IPS-18a (cell line): ENCODE data around the gene AADACL4.
"Not testable (repeated sequence)": the region's sequence is repeated elsewhere in the genome, so short reads cannot be mapped to it uniquely, and the experiment has no call there.

ENCODE experiments used
- H3K27ac ChIP-seq: one replicate; pipeline ENCODE4 v1.5.1; 2013; ENCODE audit warnings: low read length
- H3K27me3 ChIP-seq: one replicate; pipeline ENCODE4 v1.6.1; 2013; ENCODE audit warnings: mild to moderate bottlenecking, low read length; ENCODE audit not compliant: control insufficient read depth, insufficient read depth
- H3K36me3 ChIP-seq: one replicate; pipeline ENCODE4 v1.6.1; 2013; ENCODE audit warnings: low read depth, low read length; ENCODE audit not compliant: control insufficient read depth
- H3K4me1 ChIP-seq: one replicate; pipeline ENCODE4 v1.6.1; 2013; ENCODE audit warnings: low read depth, low read length; ENCODE audit not compliant: control insufficient read depth
- H3K4me3 ChIP-seq: one replicate; pipeline ENCODE4 v1.5.1; 2013; ENCODE audit warnings: low read length
- H3K9ac ChIP-seq: one replicate; pipeline ENCODE4 v1.6.1; 2013; ENCODE audit warnings: mild to moderate bottlenecking, low read length, moderate library complexity
- H3K9me3 ChIP-seq: one replicate; pipeline ENCODE4 v1.6.1; 2013; ENCODE audit warnings: low read depth, low read length; ENCODE audit not compliant: control insufficient read depth

Gene AADACL4

GRCh38 chr1:12654657-12655056 is 10.8 kb downstream of the AADACL4 start:
- Histone ChIP-seq H3K9me3 (no peaks in the 10 kb centered on the region), H3K27ac (no peak overlapping the region), H3K27me3 (no peaks in the 10 kb centered on the region), H3K9ac (no peak overlapping the region), H3K4me1 (no peaks in the 10 kb centered on the region), H3K36me3 (no peaks in the 10 kb centered on the region), H3K4me3 (no peak overlapping the region)

- H3K27ac ChIP-seq = no peak overlapping the region
- H3K9ac ChIP-seq = no peak overlapping the region
- no peaks in the 10 kb centered on the region for H3K27me3 ChIP-seq
- H3K36me3 ChIP-seq = no peaks in the 10 kb centered on the region
- H3K4me3 ChIP-seq = no peak overlapping the region
- no peaks in the 10 kb centered on the region for H3K4me1 ChIP-seq
- H3K9me3 ChIP-seq = no peaks in the 10 kb centered on the region
Measured at GRCh38 chr1:12656575-12656974, 12.7 kb downstream of the AADACL4 start.

- H3K27me3 ChIP-seq = no peaks in the 10 kb centered on the region
- H3K4me1 ChIP-seq = no peaks in the 10 kb centered on the region
- H3K36me3 ChIP-seq = no peaks in the 10 kb centered on the region
- H3K4me3 ChIP-seq = no peak overlapping the region
- H3K27ac ChIP-seq = no peak overlapping the region
- no peaks in the 10 kb centered on the region for H3K9me3 ChIP-seq
- H3K9ac ChIP-seq = no peak overlapping the region
Measured at GRCh38 chr1:12657060-12657884, 13.4 kb downstream of the AADACL4 start.

DNA sequence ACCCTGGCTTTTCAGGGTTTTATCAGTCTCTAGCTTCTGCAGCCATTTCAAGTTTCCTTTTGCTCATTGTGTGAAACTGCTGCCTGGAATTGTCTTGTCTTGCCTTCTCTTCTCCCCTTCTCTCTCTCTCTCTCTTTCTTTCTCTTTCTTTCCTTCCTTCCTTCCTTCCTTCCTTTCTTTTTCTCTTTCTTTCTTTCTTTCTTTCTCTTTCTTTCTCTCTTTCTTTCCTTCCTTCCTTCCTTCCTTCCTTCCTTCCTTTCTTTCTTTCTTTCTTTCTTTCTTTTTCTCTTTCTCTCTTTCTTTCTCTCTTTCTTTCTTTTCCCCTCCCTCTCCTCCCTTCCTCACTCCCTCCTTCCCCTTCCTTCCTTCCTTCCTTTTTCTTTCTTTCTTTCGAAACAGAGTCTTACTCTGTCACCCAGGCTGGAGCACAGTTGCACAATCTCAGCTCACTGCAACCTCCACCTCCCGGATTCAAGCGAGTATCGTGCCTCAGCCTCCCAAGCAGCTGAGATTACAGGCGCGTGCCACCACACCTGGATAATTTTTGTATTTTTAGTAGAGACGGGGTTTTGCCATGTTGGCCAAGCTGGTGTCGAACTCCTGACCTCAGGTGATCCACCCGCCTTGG is 14.1 kb downstream of the AADACL4 start:
- not testable (repeated sequence) for H3K36me3 ChIP-seq, H3K9ac ChIP-seq, H3K4me1 ChIP-seq, H3K4me3 ChIP-seq, H3K27ac ChIP-seq, H3K27me3 ChIP-seq, H3K9me3 ChIP-seq

- Histone ChIP-seq H3K9ac (no peak overlapping the region), H3K4me1 (no peaks in the 10 kb centered on the region), H3K4me3 (no peak overlapping the region), H3K27me3 (no peaks in the 10 kb centered on the region), H3K36me3 (no peaks in the 10 kb centered on the region), H3K9me3 (no peaks in the 10 kb centered on the region), H3K27ac (no peak overlapping the region)
Measured at GRCh38 chr1:12658531-12659453, 14.9 kb downstream of the AADACL4 start.

GRCh38 chr1:12661606-12662219 is 17.8 kb downstream of the AADACL4 start:
- no peaks in the 10 kb centered on the region for H3K9me3 ChIP-seq
- H3K36me3 ChIP-seq = no peaks in the 10 kb centered on the region
- H3K4me3 ChIP-seq = no peak overlapping the region
- no peak overlapping the region for H3K27ac ChIP-seq
- no peak overlapping the region for H3K9ac ChIP-seq
- H3K27me3 ChIP-seq = no peaks in the 10 kb centered on the region
- H3K4me1 ChIP-seq = no peaks in the 10 kb centered on the region

GRCh38 chr1:12662556-12662955 is 18.7 kb downstream of the AADACL4 start:
- Histone ChIP-seq H3K27me3 (no peaks in the 10 kb centered on the region), H3K4me1 (no peaks in the 10 kb centered on the region), H3K36me3 (no peaks in the 10 kb centered on the region), H3K9me3 (no peaks in the 10 kb centered on the region), H3K27ac (no peak overlapping the region), H3K4me3 (no peak overlapping the region), H3K9ac (no peak overlapping the region)

DNA sequence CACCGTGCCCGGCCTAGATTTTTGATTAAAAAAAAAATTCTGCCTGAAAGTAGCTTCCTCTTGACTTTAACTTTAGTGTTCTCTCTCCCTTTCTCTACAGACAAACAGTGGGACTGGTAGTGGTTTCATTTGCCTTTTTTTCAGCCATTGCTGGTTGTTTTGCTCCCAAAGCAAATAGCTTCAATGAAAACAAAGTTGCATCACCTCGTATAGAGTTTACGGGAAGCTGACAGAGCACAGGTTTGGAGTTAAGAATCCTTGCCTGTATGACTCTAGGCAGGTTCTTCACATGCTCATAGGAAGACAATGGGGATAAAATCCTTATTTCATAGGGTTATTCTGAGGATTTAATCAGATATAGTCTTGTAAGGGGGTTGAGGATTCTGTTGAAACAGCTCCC is 21.6 kb downstream of the AADACL4 start:
- H3K4me1 ChIP-seq = no peaks in the 10 kb centered on the region
- H3K36me3 ChIP-seq = no peaks in the 10 kb centered on the region
- H3K9ac ChIP-seq = no peak overlapping the region
- H3K27me3 ChIP-seq = no peaks in the 10 kb centered on the region
- no peaks in the 10 kb centered on the region for H3K9me3 ChIP-seq
- no peak overlapping the region for H3K27ac ChIP-seq
- no peak overlapping the region for H3K4me3 ChIP-seq

DNA sequence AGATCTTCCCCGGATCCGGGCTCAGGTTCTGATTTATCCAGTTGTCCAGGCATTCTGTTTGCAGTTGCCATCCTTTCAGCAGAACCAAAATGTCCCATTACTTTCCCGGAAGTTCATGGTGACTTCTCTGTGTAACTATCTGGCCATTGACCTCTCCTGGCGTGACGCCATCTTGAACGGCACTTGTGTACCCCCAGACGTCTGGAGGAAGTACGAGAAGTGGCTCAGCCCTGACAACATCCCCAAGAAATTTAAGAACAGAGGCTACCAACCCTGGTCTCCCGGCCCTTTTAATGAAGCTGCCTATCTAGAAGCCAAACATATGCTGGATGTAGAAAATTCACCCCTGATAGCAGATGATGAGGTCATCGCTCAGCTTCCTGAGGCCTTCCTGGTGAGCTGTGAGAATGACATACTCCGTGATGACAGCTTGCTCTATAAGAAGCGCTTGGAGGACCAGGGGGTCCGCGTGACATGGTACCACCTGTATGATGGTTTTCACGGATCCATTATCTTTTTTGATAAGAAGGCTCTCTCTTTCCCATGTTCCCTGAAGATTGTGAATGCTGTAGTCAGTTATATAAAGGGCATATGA is 22.4 kb downstream of the AADACL4 start:
- Histone ChIP-seq H3K27me3 (no peaks in the 10 kb centered on the region), H3K4me3 (no peak overlapping the region), H3K4me1 (no peaks in the 10 kb centered on the region), H3K9ac (no peak overlapping the region), H3K36me3 (no peaks in the 10 kb centered on the region), H3K9me3 (no peaks in the 10 kb centered on the region), H3K27ac (no peak overlapping the region)

GRCh38 chr1:12669529-12670068 is 25.7 kb downstream of the AADACL4 start:
- Histone ChIP-seq H3K9me3 (no peaks in the 10 kb centered on the region), H3K4me3 (no peak overlapping the region), H3K36me3 (no peaks in the 10 kb centered on the region), H3K4me1 (no peaks in the 10 kb centered on the region), H3K9ac (no peak overlapping the region), H3K27ac (no peak overlapping the region), H3K27me3 (no peaks in the 10 kb centered on the region)

DNA sequence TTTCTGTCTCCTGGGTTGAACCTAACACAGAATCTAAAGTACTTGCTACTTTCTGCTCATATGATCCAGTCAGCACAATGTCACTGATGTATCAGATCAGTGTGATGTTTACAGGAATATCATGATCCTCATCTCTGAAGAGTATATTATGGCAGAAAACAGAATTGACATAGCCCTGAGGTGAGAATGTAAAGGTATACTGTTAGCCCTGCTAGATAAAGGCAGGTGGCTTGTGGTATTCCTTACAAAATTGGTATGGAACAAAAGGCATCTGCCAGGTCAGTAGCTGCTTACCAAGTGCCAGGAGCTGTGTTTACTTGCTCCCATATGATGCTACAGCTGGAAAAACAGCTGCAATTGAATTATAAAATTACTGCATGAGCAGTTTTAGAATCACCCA is 30.5 kb downstream of the AADACL4 start:
- no peak overlapping the region for H3K4me3 ChIP-seq
- no peaks in the 10 kb centered on the region for H3K9me3 ChIP-seq
- no peaks in the 10 kb centered on the region for H3K4me1 ChIP-seq
- H3K36me3 ChIP-seq = no peaks in the 10 kb centered on the region
- no peaks in the 10 kb centered on the region for H3K27me3 ChIP-seq
- H3K27ac ChIP-seq = no peak overlapping the region
- H3K9ac ChIP-seq = no peak overlapping the region
